IMR-90 (cell line): ENCODE measurements around the gene RNF111. TPM values are rescaled to one million over a fixed set of nuclear protein-coding genes. Genes with fewer than 3 reads are reported as not detected.
"Not testable (repeated sequence)": the region's sequence is repeated elsewhere in the genome, so short reads cannot be mapped to it uniquely, and the experiment has no call there.

Experiments used
- ATAC-seq: fragments of 200-7000 bp; cut with Tn5 transposase; 2 replicates; pipeline ENCODE4 v1.9.1; 2020; ENCODE audit warnings: low read depth, mild to moderate bottlenecking, moderate library complexity
- BruUV-seq: library from RNA; stranded (reverse); fragments of 400-500 nt; replicated peaks from 2 replicates; lab custom pipeline; 2021; lab: Mats Ljungman, UMichigan
- CTCF ChIA-PET: fragments of 300-600 bp; formaldehyde crosslinking; extraction: SDS; loops from one replicate; lab custom pipeline; 2021; ENCODE audit warnings: antibody characterized with exemption; lab: Yijun Ruan, JAX
- POLR2A ChIA-PET: fragments of 300-600 bp; sonication (Branson Sonifier 250); formaldehyde crosslinking; loops from one replicate; lab custom pipeline; 2022; ENCODE audit warnings: antibody characterized with exemption; ENCODE audit not compliant: unreplicated experiment; lab: Charles Lee
- DNase-seq: peaks from one replicate; pipeline ENCODE4 v3.0.0; 2013
- H2AFZ ChIP-seq: replicated peaks from 2 replicates; pipeline ENCODE3; 2013; ENCODE audit warnings: low read length, mild to moderate bottlenecking; ENCODE audit not compliant: poor library complexity
- H2AK5ac ChIP-seq: 2 replicates; pipeline ENCODE4 v1.6.1; 2013; ENCODE audit warnings: low read depth, low read length, inconsistent platforms
- H2AK9ac ChIP-seq: replicated peaks from 2 replicates; pipeline ENCODE3; 2013; ENCODE audit warnings: mild to moderate bottlenecking, low read depth, low read length, moderate library complexity; ENCODE audit not compliant: poor library complexity
- H2BK120ac ChIP-seq: 2 replicates; pipeline ENCODE4 v1.6.1; 2013; ENCODE audit warnings: low read depth, low read length, inconsistent platforms
- H2BK15ac ChIP-seq: 3 replicates; pipeline ENCODE4 v1.6.1; 2013; ENCODE audit warnings: low read depth, low read length, inconsistent platforms
- H2BK20ac ChIP-seq: 2 replicates; pipeline ENCODE4 v1.6.1; 2013; ENCODE audit warnings: low read depth, mild to moderate bottlenecking, inconsistent platforms, low read length, moderate library complexity
- H2BK5ac ChIP-seq: 2 replicates; pipeline ENCODE4 v1.6.1; 2013; ENCODE audit warnings: mild to moderate bottlenecking, low read depth, low read length, inconsistent platforms; ENCODE audit not compliant: poor library complexity, severe bottlenecking
- H3K14ac ChIP-seq: replicated peaks from 2 replicates; pipeline ENCODE4 v1.6.1; 2013; ENCODE audit warnings: low read depth, low read length, inconsistent platforms
- H3K18ac ChIP-seq: 2 replicates; pipeline ENCODE4 v1.6.1; 2013; ENCODE audit warnings: low read depth, low read length, control low read depth
- H3K23ac ChIP-seq: 2 replicates; pipeline ENCODE4 v1.6.1; 2013; ENCODE audit warnings: low read depth, low read length, inconsistent platforms
- H3K27ac ChIP-seq: 2 replicates; pipeline ENCODE4 v1.5.1; 2013; ENCODE audit warnings: mild to moderate bottlenecking, control low read depth, low read length; ENCODE audit not compliant: insufficient read depth
- H3K27me3 ChIP-seq: 2 replicates; pipeline ENCODE4 v1.6.1; 2013; ENCODE audit warnings: low read length; ENCODE audit not compliant: control insufficient read depth, insufficient read depth
- H3K36me3 ChIP-seq: 2 replicates; pipeline ENCODE4 v1.6.1; 2013; ENCODE audit warnings: low read length, mixed read lengths; ENCODE audit not compliant: control insufficient read depth, insufficient read depth
- H3K4ac ChIP-seq: 2 replicates; pipeline ENCODE4 v1.6.1; 2013; ENCODE audit warnings: low read depth, low read length, inconsistent platforms
- H3K4me1 ChIP-seq: 2 replicates; pipeline ENCODE4 v1.6.1; 2013; ENCODE audit warnings: low read length, mixed read lengths; ENCODE audit not compliant: control insufficient read depth, insufficient read depth
- H3K4me2 ChIP-seq: 2 replicates; pipeline ENCODE4 v1.6.1; 2013; ENCODE audit warnings: low read depth, mild to moderate bottlenecking, control low read depth, low read length, moderate library complexity
- H3K4me3 ChIP-seq: 2 replicates; pipeline ENCODE4 v1.5.1; 2013; ENCODE audit warnings: low read depth, mild to moderate bottlenecking, control low read depth, low read length, moderate library complexity; ENCODE audit not compliant: insufficient read depth
- H3K56ac ChIP-seq: 2 replicates; pipeline ENCODE4 v1.6.1; 2013; ENCODE audit warnings: low read length, inconsistent platforms; ENCODE audit not compliant: insufficient read depth; ENCODE audit errors: extremely low read depth
- H3K79me1 ChIP-seq, 2 experiments: 2 replicates each; pipeline ENCODE4 v1.6.1; 2013; ENCODE audit warnings: low read length in 2 of 2, inconsistent platforms in 1 of 2, low read depth in 1 of 2
- H3K9ac ChIP-seq: 2 replicates; pipeline ENCODE4 v1.6.1; 2013; ENCODE audit warnings: low read depth, low read length, control low read depth
- H3K9me1 ChIP-seq: 2 replicates; pipeline ENCODE4 v1.6.1; 2013; ENCODE audit warnings: low read length, inconsistent platforms; ENCODE audit not compliant: insufficient read depth
- H3K9me3 ChIP-seq: 2 replicates; pipeline ENCODE4 v1.6.1; 2013; ENCODE audit warnings: low read length; ENCODE audit not compliant: control insufficient read depth, insufficient read depth
- H4K20me1 ChIP-seq: 2 replicates; pipeline ENCODE4 v1.6.1; 2013; ENCODE audit warnings: low read length, inconsistent platforms; ENCODE audit not compliant: insufficient read depth
- H4K5ac ChIP-seq: 2 replicates; pipeline ENCODE4 v1.6.1; 2013; ENCODE audit warnings: mild to moderate bottlenecking, low read depth, low read length, control low read depth
- H4K8ac ChIP-seq, 2 experiments: 2 replicates each; pipeline ENCODE4 v1.6.1; 2013; ENCODE audit warnings: low read depth in 2 of 2, low read length in 2 of 2, control low read depth in 1 of 2, inconsistent platforms in 1 of 2
- H4K91ac ChIP-seq: 2 replicates; pipeline ENCODE4 v1.6.1; 2013; ENCODE audit warnings: low read depth, low read length, inconsistent platforms; ENCODE audit not compliant: insufficient read depth
- WGBS, 2 experiments: methylation state at CpG; one replicate each; pipeline versions ENCODE4 v1.1.5 to v1.1.7; 2013; ENCODE audit warnings: missing lambda C conversion rate in 2 of 2; ENCODE audit not compliant: insufficient read length in 1 of 2; ENCODE audit errors: extremely low coverage in 2 of 2; 5-methylcytosine and 5-hydroxymethylcytosine counted together
- dilution Hi-C: fragments of 300-500 bp; cut with HindIII; formaldehyde crosslinking; loops from one replicate; pipeline ENCODE4 v1.14.3; 2018; ENCODE audit warnings: low sequenced_read_pairs; ENCODE audit not compliant: unreplicated experiment
- in situ Hi-C: fragments of 300-500 bp; cut with MboI; formaldehyde crosslinking; loops from 3 replicates; pipeline ENCODE4 v1.14.3; 2019; ENCODE audit warnings: low sequenced_read_pairs, inconsistent platforms, mixed read lengths
- intact Hi-C: fragments of 100-400 bp; cut with micrococcal nuclease; formaldehyde crosslinking; loops from 2 replicates; pipeline ENCODE4 v1.10.0; 2022
- polyA plus RNA-seq, 3 experiments: library from polyadenylated mRNA; depleted of rRNA; stranded (reverse); fragments of >200 nt; gene quantifications; 2 replicates each; pipeline ENCODE4 v1.2.3, GENCODE V29; 2012; ENCODE audit warnings: low replicate concordance in 1 of 3
- total RNA-seq: library from RNA; depleted of rRNA; stranded (reverse); fragments of >200 nt; gene quantifications from 2 replicates; pipeline ENCODE4 v1.2.3, GENCODE V29; 2012; rRNA removed

Gene RNF111
- total and polyA plus RNA-seq, 2 of the 4 experiments (the other 2 are of a cell fraction) = 13.5 to 20.1 TPM

- H3K4me1 ChIP-seq, POLR2A ChIA-PET, DNase-seq, H2BK15ac ChIP-seq, H3K18ac ChIP-seq, H4K8ac ChIP-seq, H3K4me3 ChIP-seq, H3K9ac ChIP-seq, H4K5ac ChIP-seq, H3K4me2 ChIP-seq, H3K9me1 ChIP-seq, H2AK9ac ChIP-seq, BruUV-seq, H3K14ac ChIP-seq, CTCF ChIA-PET, H3K27me3 ChIP-seq, H4K20me1 ChIP-seq, H3K27ac ChIP-seq, H4K91ac ChIP-seq, dilution Hi-C loops, H3K9me3 ChIP-seq, ATAC-seq, H3K56ac ChIP-seq, H2AFZ ChIP-seq, H3K23ac ChIP-seq, H2BK5ac ChIP-seq, intact Hi-C loops, H3K4ac ChIP-seq, in situ Hi-C loops, H2BK20ac ChIP-seq, H2BK120ac ChIP-seq, H2AK5ac ChIP-seq: not testable (repeated sequence)
- WGBS, 2 experiments = no CpG with 5 or more reads among the region's 10 CpGs
- peaks cover 12% of the 10 kb centered on the region for H3K36me3 ChIP-seq
- H3K79me1 ChIP-seq = peaks cover 3 to 17% of the 10 kb centered on the region in 2 experiments; a peak in 2 of 4 replicates
These were observed 157.1 kb downstream of the RNF111 start for GRCh38 chr15:59144594-59144993.

Other genes with a start within 250 kb of the RNF111 start
- gene ADAM10, start 238.0 kb upstream of the RNF111 start, total RNA-seq = 185 and 217 TPM in 2 replicates
- gene ADAM10, start 238.0 kb upstream of the RNF111 start, polyA plus RNA-seq (2012; rRNA removed) = 90.4 and 110 TPM in 2 replicates
- 9.3 and 15.0 TPM in 2 replicates for gene MINDY2, start 216.4 kb upstream of the RNF111 start, total RNA-seq
- 3.1 and 4.0 TPM in 2 replicates for gene MINDY2, start 216.4 kb upstream of the RNF111 start, polyA plus RNA-seq (2012; rRNA removed)
- 36.0 and 66.7 TPM in 2 replicates for gene SLTM, start 54.0 kb upstream of the RNF111 start, total RNA-seq
- gene SLTM, start 54.0 kb upstream of the RNF111 start, polyA plus RNA-seq (2012; rRNA removed) = 47.2 and 57.6 TPM in 2 replicates
- 52.5 and 57.2 TPM in 2 replicates for gene CCNB2, start 117.5 kb downstream of the RNF111 start, total RNA-seq
- gene CCNB2, start 117.5 kb downstream of the RNF111 start, polyA plus RNA-seq (2012; rRNA removed) = 45.2 and 54.6 TPM in 2 replicates
- not detected in 2 replicates for gene LDHAL6B, start 219.2 kb downstream of the RNF111 start, total RNA-seq
- not detected in 2 replicates for gene LDHAL6B, start 219.2 kb downstream of the RNF111 start, polyA plus RNA-seq (2012; rRNA removed)